Measurements from ENCODE around the gene WBP11.

The WBP11 gene

GRCh38 chr12:14827043-14827442 lies 23.8 kb upstream of the WBP11 start:
- no peak for DNase-seq
- intact Hi-C loops (cut with DNase I), result no loop called here

DNA sequence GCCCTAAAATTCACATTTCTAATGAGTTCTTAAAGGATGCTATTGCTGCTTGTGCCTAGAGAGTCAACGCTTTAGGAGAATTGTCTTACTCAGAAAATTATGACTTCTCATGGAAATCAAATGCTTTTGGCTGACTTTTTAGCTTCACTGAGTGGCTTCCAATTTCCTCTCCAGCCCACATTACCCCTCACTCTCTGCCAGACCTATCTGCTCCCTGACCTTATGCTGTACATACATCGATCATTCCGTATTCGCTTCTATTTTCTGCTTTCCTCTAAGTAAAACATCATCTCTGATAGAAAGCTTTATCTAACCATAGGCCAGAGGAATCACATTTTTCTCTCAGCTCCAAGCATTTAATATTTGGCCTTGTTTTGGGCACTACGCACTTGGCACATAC lies 23.2 kb upstream of the WBP11 start:
- no peak for DNase-seq
- intact Hi-C loops (cut with DNase I), result no loop called here

- intact Hi-C loops (cut with DNase I), result no loop called here
- DNase-seq, result no peak
Measured at GRCh38 chr12:14825256-14825655, 22.0 kb upstream of the WBP11 start.

DNA sequence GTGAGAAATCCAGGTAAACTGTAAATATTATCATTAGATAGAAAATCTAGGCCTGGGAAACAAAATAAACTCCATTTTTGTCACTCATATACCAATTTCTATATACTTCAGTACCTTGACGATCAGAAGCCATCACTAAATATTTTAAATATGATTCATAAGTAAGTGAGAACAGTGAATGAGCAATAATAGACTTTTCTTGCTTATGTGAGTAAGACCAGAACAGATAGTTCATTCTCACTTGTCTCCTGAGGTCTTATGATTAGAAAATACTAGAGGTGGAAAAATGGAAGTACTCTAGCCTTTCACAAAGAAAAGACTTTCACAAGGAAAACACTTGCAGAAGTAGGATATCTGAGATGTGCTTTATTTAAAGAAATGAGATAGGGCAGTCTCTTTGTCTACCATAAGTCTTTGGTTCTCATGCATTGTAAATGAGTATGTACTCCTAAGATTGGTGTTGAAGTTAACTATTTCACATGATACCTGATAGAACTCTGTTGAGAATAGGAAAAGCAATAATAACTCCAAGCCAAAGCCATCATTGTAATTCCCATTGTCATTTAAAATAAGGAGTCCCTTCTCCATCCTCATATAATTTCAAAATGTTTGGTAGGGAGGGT lies 20.8 kb upstream of the WBP11 start:
- DNase-seq, result no peak
- intact Hi-C loops (cut with DNase I), result no loop called here

GRCh38 chr12:14814014-14814413 lies 10.7 kb upstream of the WBP11 start, which contains the start of gene SMCO3:
Gene SMCO3, minus strand, starts transcription at chr12:14814182. Its CDS starts 7,502 bp downstream, at chr12:14806680.
- intact Hi-C loops (cut with DNase I), result no loop called here
- no peak for DNase-seq

DNA sequence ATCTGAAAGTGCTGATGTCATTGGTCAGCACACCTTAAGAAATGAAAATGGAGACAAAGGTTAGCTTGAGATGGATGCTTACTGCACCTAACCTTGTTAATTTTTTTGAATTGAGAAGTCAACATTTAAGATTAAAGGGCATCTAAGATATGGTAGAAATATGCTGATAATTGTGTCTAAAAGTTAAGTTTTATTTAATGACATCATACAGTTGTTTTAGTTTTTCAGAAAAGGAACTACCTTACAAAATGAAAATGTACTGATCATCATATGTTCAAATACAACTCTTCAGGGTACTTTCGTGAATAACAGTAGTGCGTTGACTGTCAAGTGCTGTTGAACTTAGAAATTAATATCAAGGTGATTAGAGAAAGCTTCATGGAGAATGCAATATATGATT lies 8.2 kb upstream of the WBP11 start:
- DNase-seq, result no peak
- intact Hi-C loops (cut with DNase I), result no loop called here

DNA sequence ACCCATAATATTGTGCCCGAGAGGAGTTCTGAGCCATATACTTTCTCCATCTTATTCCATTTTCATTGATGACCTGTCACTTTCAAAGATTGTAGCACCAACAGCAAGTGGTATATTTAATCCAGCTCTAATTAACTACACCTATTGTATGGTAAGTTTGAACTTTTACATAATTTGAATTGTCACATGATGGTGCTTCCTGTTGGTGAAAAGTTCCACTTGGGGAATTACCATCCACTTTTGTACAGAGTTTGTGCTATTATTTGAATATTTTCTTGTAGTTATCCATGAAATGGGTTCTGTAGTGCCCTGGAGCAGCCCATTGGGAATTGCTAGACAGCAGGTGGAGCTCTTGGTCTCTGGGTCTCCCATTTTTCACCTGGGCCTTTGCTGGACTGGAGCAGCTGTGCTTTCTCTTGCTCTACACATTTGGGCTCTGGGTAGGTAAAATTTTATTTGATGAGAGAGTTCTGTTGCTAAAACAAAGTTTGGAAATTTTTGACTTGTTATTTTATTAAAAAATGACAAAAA lies 7.7 kb upstream of the WBP11 start:
- no peak for DNase-seq

DNA sequence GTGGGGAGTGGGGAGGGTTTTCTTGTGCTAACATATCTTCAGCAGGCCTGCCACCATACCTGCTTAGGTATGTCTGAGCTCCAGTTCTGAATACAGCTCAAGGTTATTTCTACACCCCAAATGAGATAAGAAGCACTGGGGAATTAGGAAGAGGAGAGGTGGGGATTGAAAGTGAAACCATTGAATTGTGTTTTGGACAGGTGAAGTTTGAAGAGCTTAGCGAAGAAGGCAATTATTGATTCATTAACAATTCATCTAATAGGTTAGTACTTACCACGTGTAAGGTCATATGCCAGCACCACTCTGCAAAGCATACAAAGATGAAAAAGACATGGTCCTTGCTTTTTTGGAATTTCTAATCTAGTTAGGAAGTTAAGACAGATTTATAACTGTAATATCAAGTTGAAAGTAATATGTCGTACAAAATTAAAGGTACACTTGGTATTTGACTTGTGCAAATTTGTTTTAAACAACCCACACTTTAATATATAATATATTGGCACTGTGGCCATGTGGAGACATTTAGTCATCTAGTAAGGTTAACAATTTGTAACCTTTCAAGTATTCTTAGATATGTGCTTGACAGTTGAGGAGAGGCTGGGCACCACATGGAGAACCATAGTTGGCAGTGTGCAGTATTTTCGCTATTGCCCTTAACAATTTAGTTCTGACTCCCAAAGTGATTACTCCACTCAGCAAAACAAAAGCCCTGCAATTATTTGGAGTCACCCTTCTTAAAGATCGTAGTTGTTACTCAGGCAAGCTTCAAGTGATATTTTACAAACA lies 7.1 kb upstream of the WBP11 start:
- intact Hi-C loops (cut with DNase I), result no loop called here
- DNase-seq, result no peak

More for the DNA sequence above, 7.7 kb upstream of the WBP11 start:
- intact Hi-C loops (cut with DNase I), result no loop called here

GRCh38 chr12:14803830-14804160 lies 517 bp upstream of the WBP11 start:
- intact Hi-C loops (cut with DNase I), result no loop called here

DNA sequence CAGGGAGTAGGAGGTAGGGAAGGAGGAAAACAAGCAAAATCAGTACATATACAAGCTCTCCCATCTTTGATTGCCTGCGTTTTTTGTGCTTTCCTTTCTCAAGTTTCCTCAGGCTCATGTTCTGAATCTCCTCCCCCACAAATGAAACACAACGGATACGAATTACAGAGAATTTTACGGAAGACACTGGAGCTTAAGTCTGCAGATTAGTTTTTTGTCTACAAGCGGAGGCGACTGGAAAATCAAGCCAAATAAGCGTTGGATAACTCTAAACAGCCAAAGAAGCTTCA lies 612 bp downstream of the WBP11 start:
- intact Hi-C loops (cut with DNase I), result no loop called here
- DNase-seq, result no peak

More at GRCh38 chr12:14803830-14804160, 517 bp upstream of the WBP11 start:
- DNase-seq, result no peak

DNA sequence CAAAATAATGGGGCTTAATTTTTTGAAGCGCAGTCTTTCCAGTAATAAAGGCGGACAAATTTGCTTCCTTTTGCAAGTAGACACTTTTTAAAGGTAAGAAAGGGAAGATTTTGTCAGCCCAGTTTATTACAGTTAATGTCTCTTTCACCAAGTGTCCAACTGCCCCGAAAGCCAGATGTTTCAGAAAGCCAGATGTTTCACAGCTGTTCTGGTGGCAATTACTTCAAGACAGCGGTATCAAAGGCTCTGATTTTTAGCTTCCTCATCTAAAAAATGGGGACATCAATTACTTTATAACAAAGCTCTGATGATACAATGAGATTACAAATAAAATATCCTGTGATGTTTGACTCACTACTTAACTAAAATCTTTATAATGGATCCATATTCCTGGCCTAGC lies 1.0 kb downstream of the WBP11 start:
- intact Hi-C loops (cut with DNase I), result no loop called here
- DNase-seq, result no peak

DNA sequence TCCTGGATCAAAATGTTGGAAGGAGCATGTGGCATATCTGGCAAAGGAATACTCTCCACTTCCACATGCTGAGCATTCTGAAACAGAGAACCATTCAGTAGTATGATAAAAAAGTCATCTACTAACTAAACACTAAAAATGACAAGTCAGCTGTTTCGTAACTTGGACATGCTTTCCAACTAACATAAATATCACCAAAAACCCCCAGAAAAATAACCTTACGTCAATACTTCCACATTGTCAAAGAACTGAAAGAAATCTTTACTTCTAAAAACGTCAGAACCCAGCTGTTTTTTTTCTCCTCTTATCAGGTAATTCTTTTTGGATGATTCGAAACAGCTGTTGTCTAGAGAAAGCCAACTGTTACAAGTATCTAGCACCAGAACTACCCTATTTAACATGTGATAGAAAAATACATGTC lies 8.2 kb downstream of the WBP11 start:
- intact Hi-C loops (cut with DNase I), result no loop called here
- DNase-seq, result no peak

DNA sequence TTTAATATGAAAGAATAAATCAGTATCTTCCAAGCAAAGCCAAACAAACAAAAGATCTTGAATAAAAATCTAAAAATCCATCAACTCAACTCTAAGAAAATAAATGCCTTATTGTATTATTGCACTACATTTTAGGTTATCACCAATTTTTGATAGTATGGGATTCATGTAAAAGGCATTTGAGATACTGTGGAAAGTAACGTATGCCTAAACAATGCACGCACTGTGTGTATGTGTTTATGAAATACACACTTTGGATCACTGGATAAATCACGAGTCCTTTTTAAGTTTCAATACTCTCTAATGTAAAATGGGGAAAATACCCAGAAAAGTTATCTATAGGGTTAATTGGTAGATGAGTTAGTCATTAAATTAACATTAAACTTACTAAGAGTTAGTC lies 17.7 kb downstream of the WBP11 start:
- intact Hi-C loops (cut with DNase I), result no loop called here

GRCh38 chr12:14784471-14784870 lies 18.8 kb downstream of the WBP11 start:
- intact Hi-C loops (cut with DNase I), result no loop called here
- no peak for DNase-seq

More for the DNA sequence above, 17.7 kb downstream of the WBP11 start:
- DNase-seq, result no peak

- no peak for DNase-seq
- intact Hi-C loops (cut with DNase I), result no loop called here
Measured at GRCh38 chr12:14782756-14783155, 20.5 kb downstream of the WBP11 start.

- intact Hi-C loops (cut with DNase I), result no loop called here
- DNase-seq, result no peak
Measured at GRCh38 chr12:14781563-14781962, 21.7 kb downstream of the WBP11 start.

- DNase-seq, result no peak
- intact Hi-C loops (cut with DNase I), result no loop called here
Measured at GRCh38 chr12:14780859-14781258, 22.4 kb downstream of the WBP11 start.

- intact Hi-C loops (cut with DNase I), result loop anchor here (10.0 kb wide), 1 partner anchor 525 kb away; no protein-coding TSS in a partner anchor
- DNase-seq, result no peak
Measured at GRCh38 chr12:14779834-14780233, 23.4 kb downstream of the WBP11 start.

DNA sequence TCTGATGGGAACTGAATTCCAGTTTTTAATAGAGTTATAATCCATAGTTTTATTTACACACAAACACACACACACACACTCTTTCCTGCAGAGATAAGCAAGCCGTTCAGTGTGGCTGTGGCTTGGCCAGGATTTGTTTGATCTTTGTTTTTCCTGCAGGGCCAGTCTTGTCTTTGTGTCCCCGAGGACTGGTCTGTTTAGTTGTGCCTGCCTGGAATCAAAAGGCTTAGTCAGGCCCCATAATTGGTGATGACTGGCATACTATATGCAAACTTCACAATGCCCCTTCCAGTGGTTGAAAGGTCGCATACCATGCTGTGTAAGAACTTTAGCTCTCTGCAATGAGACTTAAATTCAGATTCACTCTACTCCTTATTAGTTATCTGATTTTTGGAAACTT lies 26.0 kb downstream of the WBP11 start:
- DNase-seq, result no peak
- intact Hi-C loops (cut with DNase I), result loop anchor here (10.0 kb wide), 1 partner anchor 522 kb away; no protein-coding TSS in a partner anchor

GRCh38 chr12:14776236-14776961 lies 26.9 kb downstream of the WBP11 start:
- intact Hi-C loops (cut with DNase I), result loop anchor here (10.0 kb wide), 1 partner anchor 522 kb away; no protein-coding TSS in a partner anchor
- no peak for DNase-seq

Data from head of caudate nucleus (tissue), 42 donors.